Body of pancreas (tissue), 4 donors: Measurements from ENCODE around the gene SLC9A5. TPM values are rescaled to one million over a fixed set of nuclear protein-coding genes. Genes with fewer than 3 reads are reported as not detected.

Source experiments
- ATAC-seq: fragments of 150-250 bp; one replicate; pipeline ENCODE4 v1.9.1; 2016
- DNase-seq, 4 donors: peaks; one replicate each; pipeline ENCODE4 v3.0.0-alpha.2; 2019
- H3K27ac ChIP-seq, 4 donors: fragments of 200-600 bp; sonication (generic); 1 replicate in 3 of 4; 2 replicates in 1 of 4; pipeline versions ENCODE4 v1.5.1 to v1.6.1; 2016 to 2019; ENCODE audit warnings: mild to moderate bottlenecking in 1 of 4, mixed read lengths in 1 of 4, moderate library complexity in 1 of 4
- H3K27me3 ChIP-seq, 2 donors: fragments of 200-600 bp; sonication (generic); one replicate each; pipeline ENCODE4 v1.6.0; 2016; ENCODE audit warnings: mild to moderate bottlenecking in 1 of 2
- H3K36me3 ChIP-seq, 2 donors: fragments of 200-600 bp; sonication (generic); replicated peaks in 1 of 2; 2 replicates each; pipeline ENCODE4 v1.5.1; 2016; ENCODE audit warnings: low read depth in 2 of 2; ENCODE audit not compliant: insufficient read depth in 1 of 2
- H3K4me1 ChIP-seq: fragments of 200-600 bp; sonication (generic); one replicate; pipeline ENCODE4 v1.6.0; 2016
- H3K4me3 ChIP-seq, 2 donors: fragments of 200-600 bp; sonication (generic); 1 replicate in 1 of 2; 2 replicates in 1 of 2; pipeline ENCODE4 v1.5.1; 2016 to 2019
- H3K9me3 ChIP-seq, 3 donors: fragments of 200-600 bp; sonication (generic); 1 replicate in 2 of 3; 2 replicates in 1 of 3; pipeline ENCODE4 v1.5.1; 2016
- CTCF ChIP-seq, 7 experiments: fragments of 450-650 bp in 4 of 7; fragments of 200-600 bp in 3 of 7; sonication (generic) in 3 of 7; IDR thresholded peaks; one replicate each; pipeline ENCODE4 v1.5.1; 2016 to 2019; ENCODE audit warnings: antibody characterized with exemption in 7 of 7
- POLR2A ChIP-seq, 3 donors: fragments of 450-650 bp; IDR thresholded peaks; one replicate each; pipeline ENCODE4 v1.6.1; 2016; ENCODE audit warnings: antibody characterized with exemption in 3 of 3, mild to moderate bottlenecking in 2 of 3
- WGBS, 2 donors: methylation state at CpG; one replicate each; pipeline ENCODE4 v1.1.5; 2017; 5-methylcytosine and 5-hydroxymethylcytosine counted together
- intact Hi-C: fragments of 100-400 bp; cut with DNase I; formaldehyde crosslinking; loops from one replicate; pipeline ENCODE4 v1.15.1; 2023
- total RNA-seq, 2 donors: library from RNA; depleted of rRNA; stranded (reverse); fragments of >200 nt; gene quantifications; one replicate each; pipeline ENCODE4 v1.1.0, GENCODE V29; 2016

Gene SLC9A5
- total RNA-seq, 2 donors from 2014 or later, result 0.26 to 0.33 TPM

DNA sequence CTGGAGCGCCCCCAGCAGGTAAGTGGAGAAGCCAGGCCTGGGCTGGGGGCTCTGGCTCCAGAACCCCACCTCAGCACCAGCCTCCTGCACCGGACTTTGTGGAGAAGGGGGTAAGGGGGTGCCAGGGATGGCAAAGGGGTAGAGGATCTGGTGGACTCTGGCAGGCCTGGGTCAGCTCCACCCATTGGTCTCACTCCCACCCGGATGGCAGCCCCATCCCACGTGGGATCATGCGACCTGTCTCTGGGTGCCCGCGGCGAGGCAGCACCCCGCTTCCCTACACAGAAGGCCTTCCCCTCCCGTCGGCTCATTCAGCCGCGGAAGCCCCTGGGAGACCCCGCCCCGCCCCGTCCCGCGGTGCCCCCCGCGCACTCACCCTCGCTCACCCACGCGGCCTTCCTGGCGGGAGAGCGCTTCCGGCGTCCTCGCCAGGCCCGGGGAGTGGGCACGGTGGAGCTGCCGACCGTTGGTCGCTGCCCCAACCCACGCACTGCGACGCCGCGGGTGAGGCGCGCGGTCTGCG lies 30.1 kb downstream of the SLC9A5 start:
- H3K9me3 ChIP-seq, result no peaks in the 10 kb centered on the region
- H3K4me3 ChIP-seq, result peak overlapping the region in 1 of 2 donors; percentile 49
- intact Hi-C loops, result no loop called here
- peak overlapping the region in 2 of 4 donors; percentile 20 to 52 for H3K27ac ChIP-seq
- peak; percentile 24 to 32 (median 28) for DNase-seq
- 4 to 14% methylated on average over 2 to 8 of the region's 42 CpGs for WGBS, 2 donors
- H3K36me3 ChIP-seq, result no peaks in the 10 kb centered on the region
- ATAC-seq, result no peak
- H3K27me3 ChIP-seq, result no peaks in the 10 kb centered on the region
- H3K4me1 ChIP-seq, result peaks cover 25% of the 10 kb centered on the region
- peak in 1 of 7 experiments; percentile 8 for TF ChIP-seq CTCF (IDR thresholded peaks at IDR 0.05)
- TF ChIP-seq POLR2A (IDR thresholded peaks at IDR 0.05), result no peak

- H3K27ac ChIP-seq, result peak within 1 kb of the TSS in 3 of 4 donors; percentile 20 to 52 (median 25)
- WGBS, 2 donors, result 32 to 84% methylated on average over 21 to 25 of the region's 83 CpGs
- H3K36me3 ChIP-seq, result no peaks in the 10 kb centered on the region
- H3K9me3 ChIP-seq, result no peaks in the 10 kb centered on the region
- no peaks in the 10 kb centered on the region for H3K27me3 ChIP-seq
- ATAC-seq (peak; percentile 95), DNase-seq (peak; percentile 74 to 81 (median 79))
- intact Hi-C loops, result no loop called here
- H3K4me1 ChIP-seq, result peaks cover 26% of the 10 kb centered on the region
- peak within 1 kb of the TSS in 1 of 2 donors; percentile 49 for H3K4me3 ChIP-seq
- peak; percentile 24 to 94 (median 82) for TF ChIP-seq CTCF (IDR thresholded peaks at IDR 0.05)
- peak in 2 of 3 donors; percentile 17 to 37 for TF ChIP-seq POLR2A (IDR thresholded peaks at IDR 0.05)
Observed at GRCh38 chr16:67279296-67280089, 30.7 kb downstream of the SLC9A5 start, which contains the start of gene PLEKHG4. TSS of gene PLEKHG4 (plus strand) at chr16:67279532. CDS start at chr16:67280045, 513 bp downstream.

DNA sequence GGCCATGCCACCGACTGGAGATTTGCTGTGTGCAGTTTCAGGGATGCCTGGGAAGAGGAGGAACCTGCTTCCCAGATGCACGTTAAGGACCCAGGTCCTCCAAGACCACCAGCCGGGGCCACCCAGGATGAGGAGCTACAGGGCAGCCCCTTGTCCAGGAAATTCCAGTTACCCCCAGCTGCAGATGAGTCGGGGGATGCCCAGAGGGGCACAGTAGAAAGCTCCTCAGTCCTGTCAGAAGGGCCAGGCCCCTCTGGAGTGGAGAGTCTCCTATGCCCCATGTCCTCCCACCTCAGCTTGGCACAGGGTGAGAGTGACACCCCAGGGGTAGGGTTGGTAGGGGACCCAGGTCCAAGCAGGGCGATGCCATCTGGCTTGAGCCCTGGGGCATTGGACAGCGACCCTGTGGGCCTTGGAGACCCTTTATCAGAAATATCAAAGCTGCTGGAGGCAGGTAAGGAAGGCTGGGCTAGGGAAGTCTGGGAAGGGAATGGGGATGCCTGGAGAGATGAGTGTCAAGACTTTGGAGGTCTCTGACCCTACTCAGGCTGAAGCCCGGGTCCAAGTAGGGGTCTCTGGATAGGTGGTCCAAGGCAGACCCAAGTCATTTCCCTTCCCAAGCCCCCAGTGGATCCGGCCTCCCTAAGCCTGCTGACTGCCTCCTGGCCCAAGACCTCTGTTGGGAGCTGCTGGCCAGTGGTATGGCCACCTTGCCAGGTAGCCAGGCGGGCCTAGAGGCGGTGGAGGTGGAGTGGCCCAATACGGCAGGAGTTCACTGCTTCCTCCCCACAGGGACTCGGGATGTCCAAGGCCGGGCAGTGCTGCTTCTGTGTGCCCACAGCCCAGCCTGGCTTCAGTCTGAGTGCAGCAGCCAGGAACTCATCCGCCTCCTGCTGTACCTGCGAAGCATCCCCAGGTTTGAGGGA lies 31.6 kb downstream of the SLC9A5 start:
- ATAC-seq, result no peak
- WGBS, 2 donors, result 94 to 96% methylated on average over 5 to 15 of the region's 15 CpGs
- Histone ChIP-seq H3K27me3 (no peaks in the 10 kb centered on the region), H3K27ac (no peak overlapping the region), H3K4me3 (no peak overlapping the region), H3K4me1 (peaks cover 32% of the 10 kb centered on the region), H3K36me3 (no peaks in the 10 kb centered on the region), H3K9me3 (no peaks in the 10 kb centered on the region)
- DNase-seq, result no peak
- intact Hi-C loops, result no loop called here
- TF ChIP-seq CTCF (IDR thresholded peaks at IDR 0.05) (no peak), POLR2A (IDR thresholded peaks at IDR 0.05) (no peak)

DNA sequence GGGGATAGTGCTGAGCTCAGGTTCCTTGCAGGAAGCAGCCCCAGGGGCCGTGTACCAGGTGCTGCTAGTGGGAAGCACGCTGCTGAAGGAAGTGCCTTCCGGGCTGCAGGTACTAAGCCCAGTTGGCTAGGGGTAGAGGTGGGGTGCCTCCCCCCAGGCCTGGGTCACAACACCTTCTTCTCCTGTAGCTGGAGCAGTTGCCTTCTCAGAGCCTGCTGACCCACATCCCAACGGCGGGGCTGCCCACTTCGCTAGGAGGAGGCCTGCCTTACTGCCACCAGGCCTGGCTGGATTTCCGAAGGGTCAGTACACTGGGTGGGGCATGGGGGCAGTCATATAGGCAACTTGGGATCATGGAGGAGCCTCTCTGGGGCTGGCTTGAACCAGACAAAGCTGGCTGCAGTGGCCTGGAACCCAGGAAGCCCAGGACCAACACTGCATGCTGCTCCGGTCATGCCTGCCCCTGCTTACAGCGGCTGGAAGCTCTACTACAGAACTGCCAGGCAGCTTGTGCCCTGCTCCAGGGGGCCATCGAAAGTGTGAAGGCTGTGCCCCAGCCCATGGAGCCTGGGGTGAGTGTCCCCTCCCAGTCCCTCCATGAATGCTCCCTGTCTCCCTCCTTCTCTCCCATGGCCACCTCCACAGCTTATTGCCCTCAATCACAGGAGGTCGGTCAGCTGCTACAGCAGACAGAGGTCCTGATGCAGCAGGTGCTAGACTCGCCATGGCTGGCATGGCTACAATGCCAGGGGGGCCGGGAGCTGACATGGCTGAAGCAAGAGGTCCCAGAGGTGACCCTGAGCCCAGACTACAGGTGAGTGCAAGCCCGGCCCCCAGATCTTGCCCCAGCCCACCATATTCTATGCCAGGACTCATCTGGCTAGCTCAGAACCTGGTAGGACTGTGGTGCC lies 33.0 kb downstream of the SLC9A5 start:
- Histone ChIP-seq H3K4me3 (no peak overlapping the region), H3K4me1 (peaks cover 32% of the 10 kb centered on the region), H3K9me3 (no peaks in the 10 kb centered on the region), H3K27ac (no peak overlapping the region), H3K27me3 (no peaks in the 10 kb centered on the region), H3K36me3 (no peaks in the 10 kb centered on the region)
- intact Hi-C loops, result no loop called here
- ATAC-seq (no peak), DNase-seq (no peak)
- WGBS, 2 donors, result 87 to 91% methylated on average over 10 to 14 of the region's 14 CpGs
- TF ChIP-seq POLR2A (IDR thresholded peaks at IDR 0.05) (no peak), CTCF (IDR thresholded peaks at IDR 0.05) (no peak)
